H1 (cell line): Measurements from ENCODE around the gene SECISBP2L. TPM values are rescaled to one million over a fixed set of nuclear protein-coding genes. Genes with fewer than 3 reads are reported as not detected.

Experiments
- CTCF ChIA-PET: fragments of 300-600 bp; sonication (Branson Sonifier 250); formaldehyde crosslinking; loops from one replicate; lab custom pipeline; 2021; ENCODE audit not compliant: partially characterized antibody; lab: Charles Lee
- POLR2A ChIA-PET: fragments of 300-600 bp; sonication (Branson Sonifier 250); formaldehyde crosslinking; loops from one replicate; lab custom pipeline; 2021; ENCODE audit warnings: inconsistent platforms; ENCODE audit not compliant: partially characterized antibody; lab: Charles Lee
- DNase-seq, 2 experiments: peaks; one replicate each; pipeline versions ENCODE4 v3.0.0 to v3.0.0-alpha.2; 2010 to 2022; ENCODE audit warnings: low spot score in 2 of 2, low read depth in 1 of 2, mixed read lengths in 1 of 2
- FAIRE-seq: peaks from 2 replicates; lab custom pipeline; 2011; peaks lifted over from hg19 to GRCh38; lab: Jason Lieb, UNC
- H2AFZ ChIP-seq: 2 replicates; pipeline ENCODE4 v1.8.1; 2012; ENCODE audit warnings: low read length, inconsistent platforms
- H2AK5ac ChIP-seq: 2 replicates; pipeline ENCODE4 v1.6.1; 2013; ENCODE audit warnings: low read depth, low read length
- H2BK120ac ChIP-seq: replicated peaks from 2 replicates; pipeline ENCODE3; 2013; ENCODE audit warnings: low read depth, low read length, inconsistent platforms
- H2BK12ac ChIP-seq: 2 replicates; pipeline ENCODE4 v1.6.1; 2013; ENCODE audit warnings: low read depth, low read length
- H2BK15ac ChIP-seq: 2 replicates; pipeline ENCODE4 v1.6.1; 2013; ENCODE audit warnings: low read length
- H2BK20ac ChIP-seq: 2 replicates; pipeline ENCODE4 v1.6.1; 2013; ENCODE audit warnings: low read length
- H2BK5ac ChIP-seq: 2 replicates; pipeline ENCODE4 v1.6.1; 2013; ENCODE audit warnings: low read depth, low read length
- H3K14ac ChIP-seq: 2 replicates; pipeline ENCODE4 v1.6.1; 2013; ENCODE audit warnings: inconsistent platforms; ENCODE audit not compliant: insufficient read length
- H3K18ac ChIP-seq: 2 replicates; pipeline ENCODE4 v1.6.1; 2013; ENCODE audit warnings: low read length; ENCODE audit errors: extremely low read depth
- H3K23ac ChIP-seq: 2 replicates; pipeline ENCODE4 v1.6.1; 2013; ENCODE audit warnings: inconsistent platforms; ENCODE audit not compliant: insufficient read length
- H3K23me2 ChIP-seq: 2 replicates; pipeline ENCODE4 v1.6.1; 2013; ENCODE audit warnings: low read depth, low read length
- H3K27ac ChIP-seq: 2 replicates; pipeline ENCODE4 v1.6.1; 2011; ENCODE audit warnings: low read depth, low read length, inconsistent platforms
- H3K27me3 ChIP-seq, 4 experiments: replicated peaks in 1 of 4; 1 replicate in 1 of 4; 2 replicates in 3 of 4; pipeline versions ENCODE4 v1.6.1 to v1.8.1; 2011 to 2013; ENCODE audit warnings: low read length in 3 of 4, mild to moderate bottlenecking in 3 of 4, inconsistent platforms in 2 of 4, mixed read lengths in 2 of 4, moderate library complexity in 1 of 4; ENCODE audit not compliant: control insufficient read depth in 3 of 4, insufficient read depth in 3 of 4; ENCODE audit errors: extremely low read depth in 1 of 4
- H3K36me3 ChIP-seq, 4 experiments: 2 replicates each; pipeline versions ENCODE4 v1.6.1 to v1.8.1; 2011 to 2013; ENCODE audit warnings: mild to moderate bottlenecking in 4 of 4, low read length in 3 of 4, moderate library complexity in 2 of 4, control low read depth in 1 of 4, inconsistent platforms in 1 of 4; ENCODE audit not compliant: insufficient read depth in 4 of 4, control insufficient read depth in 2 of 4
- H3K4ac ChIP-seq: replicated peaks from 2 replicates; pipeline ENCODE3; 2013; ENCODE audit warnings: low read length, low read depth, mixed read lengths, inconsistent platforms; ENCODE audit not compliant: insufficient read length
- H3K4me1 ChIP-seq, 4 experiments: replicated peaks in 1 of 4; 1 replicate in 1 of 4; 2 replicates in 3 of 4; pipeline versions ENCODE4 v1.6.1 to v1.8.1; 2011 to 2013; ENCODE audit warnings: low read length in 3 of 4, inconsistent platforms in 2 of 4, mixed read lengths in 1 of 4; ENCODE audit not compliant: insufficient read depth in 4 of 4, control insufficient read depth in 3 of 4
- H3K4me2 ChIP-seq, 2 experiments: 2 replicates each; pipeline versions ENCODE4 v1.6.1 to v1.8.1; 2011 to 2013; ENCODE audit warnings: low read depth in 2 of 2, low read length in 2 of 2, control low read depth in 1 of 2, inconsistent platforms in 1 of 2, mild to moderate bottlenecking in 1 of 2; ENCODE audit not compliant: insufficient read depth in 1 of 2
- H3K4me3 ChIP-seq, 4 experiments: fragments of 200-600, 300-600 bp in 1 of 4; sonication (generic), shearing (Covaris generic), sonication (Bioruptor Twin) in 1 of 4; 2 replicates each; pipeline versions ENCODE4 v1.5.1 to v1.8.1; 2011 to 2016; ENCODE audit warnings: low read length in 4 of 4, low read depth in 3 of 4, control low read depth in 2 of 4, inconsistent platforms in 2 of 4, mild to moderate bottlenecking in 2 of 4, mixed read lengths in 1 of 4, moderate library complexity in 1 of 4; ENCODE audit not compliant: insufficient read depth in 2 of 4; ENCODE audit errors: extremely low read depth in 1 of 4
- H3K56ac ChIP-seq: replicated peaks from 2 replicates; pipeline ENCODE3; 2013; ENCODE audit warnings: low read depth, mild to moderate bottlenecking, mixed read lengths, low read length, inconsistent platforms; ENCODE audit not compliant: insufficient read length
- H3K79me1 ChIP-seq: 2 replicates; pipeline ENCODE4 v1.6.1; 2013; ENCODE audit warnings: low read depth, low read length, control low read depth
- H3K79me2 ChIP-seq, 2 experiments: 2 replicates each; pipeline versions ENCODE4 v1.6.1 to v1.8.1; 2012 to 2013; ENCODE audit warnings: low read length in 2 of 2, mild to moderate bottlenecking in 2 of 2, inconsistent platforms in 1 of 2; ENCODE audit not compliant: insufficient read depth in 2 of 2, control insufficient read depth in 1 of 2
- H3K9ac ChIP-seq, 4 experiments: replicated peaks in 1 of 4; 1 replicate in 1 of 4; 2 replicates in 3 of 4; pipeline versions ENCODE4 v1.6.1 to v1.8.1; 2011 to 2013; ENCODE audit warnings: low read depth in 3 of 4, low read length in 3 of 4, control low read depth in 2 of 4, mild to moderate bottlenecking in 2 of 4, moderate library complexity in 2 of 4, inconsistent platforms in 1 of 4; ENCODE audit errors: extremely low read depth in 1 of 4
- H3K9me3 ChIP-seq, 2 experiments: 2 replicates each; pipeline versions ENCODE4 v1.6.1 to v1.8.1; 2012 to 2013; ENCODE audit warnings: mild to moderate bottlenecking in 2 of 2, moderate library complexity in 2 of 2, control low read depth in 1 of 2, inconsistent platforms in 1 of 2, low read depth in 1 of 2, low read length in 1 of 2, mixed read lengths in 1 of 2; ENCODE audit not compliant: insufficient read depth in 2 of 2
- H4K20me1 ChIP-seq, 2 experiments: replicated peaks in 1 of 2; 2 replicates each; pipeline versions ENCODE3 to v1.8.1; 2011 to 2013; ENCODE audit warnings: inconsistent platforms in 2 of 2, low read length in 2 of 2, mild to moderate bottlenecking in 1 of 2; ENCODE audit not compliant: insufficient read depth in 2 of 2, control insufficient read depth in 1 of 2
- H4K5ac ChIP-seq: 2 replicates; pipeline ENCODE4 v1.6.1; 2013; ENCODE audit warnings: low read length, low read depth, mixed read lengths, inconsistent platforms; ENCODE audit not compliant: insufficient read length
- H4K8ac ChIP-seq: 2 replicates; pipeline ENCODE4 v1.8.0; 2013; ENCODE audit warnings: mild to moderate bottlenecking, moderate library complexity, low read length, inconsistent platforms; ENCODE audit not compliant: insufficient read depth; ENCODE audit errors: extremely low read depth
- H4K91ac ChIP-seq: replicated peaks from 2 replicates; pipeline ENCODE3; 2013; ENCODE audit warnings: low read length, mixed read lengths, inconsistent platforms; ENCODE audit not compliant: insufficient read length
- CBX5 ChIP-seq: fragments of 300-800, 300-1000 bp; sonication (generic); IDR thresholded peaks from 2 replicates; pipeline ENCODE4 v1.7.1; 2016; ENCODE audit warnings: antibody characterized with exemption, low read length, low read depth
- CTBP2 ChIP-seq: IDR thresholded peaks from 2 replicates; pipeline ENCODE4 v1.7.0; 2011; ENCODE audit warnings: borderline replicate concordance, mild to moderate bottlenecking, moderate library complexity, mixed read lengths, low read length; ENCODE audit not compliant: insufficient read depth, insufficient read length
- EGR1 ChIP-seq: IDR thresholded peaks from 2 replicates; pipeline ENCODE4 v1.6.1; 2011; ENCODE audit warnings: low read depth, low read length, borderline replicate concordance
- EP300 ChIP-seq, 2 experiments: IDR thresholded peaks; 1 replicate in 1 of 2; 2 replicates in 1 of 2; pipeline ENCODE4 v1.6.1; 2011 to 2012; ENCODE audit warnings: low read depth in 2 of 2, low read length in 2 of 2, mild to moderate bottlenecking in 2 of 2, borderline replicate concordance in 1 of 2, inconsistent platforms in 1 of 2, moderate library complexity in 1 of 2
- HDAC2 ChIP-seq, 2 experiments: fragments of 300-600 bp in 1 of 2; sonication (generic) in 1 of 2; IDR thresholded peaks; 2 replicates each; pipeline ENCODE4 v1.6.1; 2011 to 2012; ENCODE audit warnings: low read depth in 2 of 2, low read length in 2 of 2, mild to moderate bottlenecking in 2 of 2, moderate library complexity in 2 of 2, borderline replicate concordance in 1 of 2, inconsistent platforms in 1 of 2
- JUND ChIP-seq: IDR thresholded peaks from 2 replicates; pipeline ENCODE4 v1.6.1; 2011; ENCODE audit warnings: mild to moderate bottlenecking, improper control_type of control experiment, low read length
- NRF1 ChIP-seq: IDR thresholded peaks from 2 replicates; pipeline ENCODE4 v1.6.1; 2011; ENCODE audit warnings: mild to moderate bottlenecking, low read depth, low read length, improper control_type of control experiment
- POLR2A ChIP-seq, 2 experiments: IDR thresholded peaks; 1 replicate in 1 of 2; 2 replicates in 1 of 2; pipeline ENCODE4 v1.6.1; 2011; ENCODE audit warnings: low read depth in 2 of 2, low read length in 2 of 2, mild to moderate bottlenecking in 2 of 2; ENCODE audit errors: control extremely low read depth in 1 of 2
- RXRA ChIP-seq: IDR thresholded peaks from 2 replicates; pipeline ENCODE4 v1.6.1; 2011; ENCODE audit warnings: low read depth, mild to moderate bottlenecking, low read length, moderate library complexity; ENCODE audit not compliant: insufficient read depth
- SIRT6 ChIP-seq: IDR thresholded peaks from one replicate; pipeline ENCODE4 v1.7.1; 2012; ENCODE audit warnings: low read length, inconsistent platforms
- SP1 ChIP-seq: IDR thresholded peaks from 2 replicates; pipeline ENCODE4 v1.6.1; 2011; ENCODE audit warnings: low read depth, low read length
- TAF1 ChIP-seq: IDR thresholded peaks from 2 replicates; pipeline ENCODE4 v1.6.1; 2011; ENCODE audit warnings: mild to moderate bottlenecking, low read depth, low read length
- ZNF274 ChIP-seq: IDR thresholded peaks from 2 replicates; pipeline ENCODE4 v1.7.0; 2012; ENCODE audit warnings: low read length, borderline replicate concordance; ENCODE audit errors: extremely low read depth
- WGBS, 2 experiments: shearing (Covaris generic) in 1 of 2; methylation state at CpG; one replicate each; pipeline versions ENCODE4 v1.1.6 to v1.1.7; 2013 to 2015; ENCODE audit warnings: low lambda C conversion rate in 2 of 2, mixed read lengths in 2 of 2, inconsistent platforms in 1 of 2, low coverage in 1 of 2, missing lambda C conversion rate in 1 of 2; ENCODE audit not compliant: insufficient replicate concordance in 2 of 2, insufficient coverage in 1 of 2, insufficient read length in 1 of 2; ENCODE audit errors: extremely low coverage in 1 of 2, missing lambda C conversion rate in 1 of 2; 5-methylcytosine and 5-hydroxymethylcytosine counted together
- polyA plus RNA-seq, 7 experiments: library from polyadenylated mRNA; depleted of rRNA in 3 of 7; stranded (reverse) in 5 of 7; unstranded in 2 of 7; fragments of >200 nt in 5 of 7; fragments of 200-250 nt in 2 of 7; gene quantifications; 1 replicate in 5 of 7; 2 replicates in 1 of 7; 4 replicates in 1 of 7; pipeline versions ENCODE4 v1.2.1 to v1.2.3, GENCODE V29; 2011 to 2013; ENCODE audit warnings: missing spikeins in 2 of 7, mixed read lengths in 2 of 7
- total RNA-seq: library from RNA; stranded (reverse); fragmentation: NEBNext Ultra II Directional; extraction: Animal tissue kit (Norgen Biotek cat#: 25700); gene quantifications from 2 replicates; pipeline ENCODE4 v1.2.1, GENCODE V29; 2021
- TF ChIP-seq, protein P1 (sequence below): IDR thresholded peaks from 2 replicates; pipeline ENCODE4 v1.6.1; 2012; ENCODE audit warnings: inconsistent platforms

Gene SECISBP2L
- total and polyA plus RNA-seq, 2 of the 8 experiments (the other 6 are each of a cell fraction or from before 2014, with no cell fraction given), result 7.6 to 22.8 TPM

GRCh38 chr15:49084285-49084570, 38.0 kb upstream of the SECISBP2L start:
- Histone ChIP-seq H4K91ac (no peak overlapping the region), H3K14ac (no peak overlapping the region), H3K79me2 (no peaks in the 10 kb centered on the region), H2BK12ac (no peak overlapping the region), H2AFZ (no peak overlapping the region), H3K4me2 (no peak overlapping the region), H4K5ac (no peak overlapping the region), H2BK20ac (no peak overlapping the region), H3K23ac (no peak overlapping the region), H3K18ac (no peak overlapping the region), H2BK120ac (no peak overlapping the region), H4K20me1 (no peaks in the 10 kb centered on the region), H3K4me3 (no peak overlapping the region), H2BK15ac (no peak overlapping the region), H3K79me1 (no peaks in the 10 kb centered on the region), H3K27ac (no peak overlapping the region), H3K9me3 (no peaks in the 10 kb centered on the region), H3K36me3 (no peaks in the 10 kb centered on the region), H3K56ac (no peak overlapping the region), H3K9ac (no peak overlapping the region), H2BK5ac (no peak overlapping the region), H3K23me2 (no peaks in the 10 kb centered on the region; the same call in 1 of the 2 replicates), H2AK5ac (no peak overlapping the region), H4K8ac (no peak overlapping the region), H3K4ac (no peak overlapping the region), H3K27me3 (no peaks in the 10 kb centered on the region), H3K4me1 (no peaks in the 10 kb centered on the region)
- POLR2A ChIA-PET, result interaction anchor here (0.8 kb wide), 1 partner anchor 45 kb away, joined by 3 read pairs; no protein-coding TSS in a partner anchor
- DNase-seq (no peak), FAIRE-seq (no peak)
- CTCF ChIA-PET, result interaction anchor here (0.6 to 1.0 kb wide), 3 partner anchors 123 to 799 kb away, joined by 3 to 4 read pairs (median 3); no protein-coding TSS in a partner anchor
- TF ChIP-seq TAF1, result no peak
- TF ChIP-seq CBX5, result no peak
- no peak for TF ChIP-seq ZNF274
- no peak for TF ChIP-seq RXRA
- no peak for TF ChIP-seq POLR2A (IDR thresholded peaks at IDR 0.05; ENCODE audit: control extremely low read depth in 1 of 2, low read depth in 2 of 2, low read length in 2 of 2)
- no peak for TF ChIP-seq SIRT6
- no peak for TF ChIP-seq JUND
- TF ChIP-seq, protein P1, sequence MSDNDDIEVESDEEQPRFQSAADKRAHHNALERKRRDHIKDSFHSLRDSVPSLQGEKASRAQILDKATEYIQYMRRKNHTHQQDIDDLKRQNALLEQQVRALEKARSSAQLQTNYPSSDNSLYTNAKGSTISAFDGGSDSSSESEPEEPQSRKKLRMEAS, result no peak
- no peak for TF ChIP-seq NRF1
- TF ChIP-seq SP1, result no peak
- TF ChIP-seq CTBP2, result no peak
- TF ChIP-seq HDAC2 (IDR thresholded peaks at IDR 0.05; ENCODE audit: borderline replicate concordance in 1 of 2, low read depth in 2 of 2, low read length in 2 of 2), result no peak
- TF ChIP-seq EGR1, result no peak
- TF ChIP-seq EP300 (IDR thresholded peaks at IDR 0.05; ENCODE audit: borderline replicate concordance in 1 of 2, low read depth in 2 of 2, low read length in 2 of 2), result no peak
- WGBS, 2 experiments, result 91% methylated on average over 3 of the region's 3 CpGs; no CpG with 5 or more reads in 1 of the 2 experiments
